ENCODE results near the gene SNHG17.
A peak's percentile ranks its signal among the peaks of the same experiment; 100 is the strongest.

Gene SNHG17

DNA sequence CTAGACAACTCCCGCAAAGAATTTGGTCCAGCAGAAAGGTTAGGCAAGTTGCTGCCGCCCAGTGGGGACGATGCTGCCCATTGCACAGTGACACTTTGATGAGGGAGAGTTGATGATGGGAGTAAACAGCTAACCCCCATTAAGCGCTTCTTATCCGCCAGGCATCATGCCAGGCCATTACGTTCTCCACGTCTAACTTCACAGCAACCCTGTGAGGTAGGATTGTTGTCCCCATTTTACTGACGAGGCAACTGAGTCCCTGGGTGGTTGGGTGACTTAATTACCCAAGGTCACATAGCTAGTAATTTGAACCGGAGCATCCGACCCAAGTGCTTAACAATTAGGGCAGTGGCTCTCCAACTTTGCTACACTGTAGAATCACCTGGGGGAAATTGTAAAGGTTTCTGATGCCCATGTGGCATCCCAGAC is 38.3 kb upstream of the SNHG17 start:
- Histone ChIP-seq H3K79me2 (ENCODE audit: insufficient read depth, low read length) (peaks cover 55% of the 10 kb centered on the region), H3K9me3 (ENCODE audit: insufficient read depth, low read length, severe bottlenecking) (no peaks in the 10 kb centered on the region), H3K36me3 (ENCODE audit: insufficient read depth, low read length) (no peaks in the 10 kb centered on the region), H3K4me3 (ENCODE audit: low read depth in 1 of 2, low read length in 2 of 2) (peak overlapping the region; percentile 54 to 69), H3K4me2 (ENCODE audit: insufficient read depth, low read length) (peak overlapping the region; percentile 95), H3K9ac (ENCODE audit: low read depth, low read length) (peak overlapping the region; percentile 67), H3K27me3 (ENCODE audit: insufficient read depth, low read length, poor library complexity) (no peaks in the 10 kb centered on the region), H4K20me1 (ENCODE audit: insufficient read depth, low read length) (peaks cover 38% of the 10 kb centered on the region), H3K27ac (ENCODE audit: low read length) (peak overlapping the region; percentile 57), H2AFZ (ENCODE audit: low read depth, low read length) (peak overlapping the region; percentile 74), H3K4me1 (ENCODE audit: insufficient read depth, low read length) (peaks cover 35% of the 10 kb centered on the region)
- no peak for DNase-seq
- TF ChIP-seq, protein P1, sequence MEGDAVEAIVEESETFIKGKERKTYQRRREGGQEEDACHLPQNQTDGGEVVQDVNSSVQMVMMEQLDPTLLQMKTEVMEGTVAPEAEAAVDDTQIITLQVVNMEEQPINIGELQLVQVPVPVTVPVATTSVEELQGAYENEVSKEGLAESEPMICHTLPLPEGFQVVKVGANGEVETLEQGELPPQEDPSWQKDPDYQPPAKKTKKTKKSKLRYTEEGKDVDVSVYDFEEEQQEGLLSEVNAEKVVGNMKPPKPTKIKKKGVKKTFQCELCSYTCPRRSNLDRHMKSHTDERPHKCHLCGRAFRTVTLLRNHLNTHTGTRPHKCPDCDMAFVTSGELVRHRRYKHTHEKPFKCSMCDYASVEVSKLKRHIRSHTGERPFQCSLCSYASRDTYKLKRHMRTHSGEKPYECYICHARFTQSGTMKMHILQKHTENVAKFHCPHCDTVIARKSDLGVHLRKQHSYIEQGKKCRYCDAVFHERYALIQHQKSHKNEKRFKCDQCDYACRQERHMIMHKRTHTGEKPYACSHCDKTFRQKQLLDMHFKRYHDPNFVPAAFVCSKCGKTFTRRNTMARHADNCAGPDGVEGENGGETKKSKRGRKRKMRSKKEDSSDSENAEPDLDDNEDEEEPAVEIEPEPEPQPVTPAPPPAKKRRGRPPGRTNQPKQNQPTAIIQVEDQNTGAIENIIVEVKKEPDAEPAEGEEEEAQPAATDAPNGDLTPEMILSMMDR (IDR thresholded peaks at IDR 0.05; ENCODE audit: borderline replicate concordance, extremely low read depth, low read length, poor library complexity, severe bottlenecking), result no peak
- no peak for TF ChIP-seq EZH2 (IDR thresholded peaks at IDR 0.05; ENCODE audit: borderline replicate concordance, low read depth, low read length, severe bottlenecking)
- ATAC-seq (ENCODE audit: insufficient read depth, low read depth), result no peak

DNA sequence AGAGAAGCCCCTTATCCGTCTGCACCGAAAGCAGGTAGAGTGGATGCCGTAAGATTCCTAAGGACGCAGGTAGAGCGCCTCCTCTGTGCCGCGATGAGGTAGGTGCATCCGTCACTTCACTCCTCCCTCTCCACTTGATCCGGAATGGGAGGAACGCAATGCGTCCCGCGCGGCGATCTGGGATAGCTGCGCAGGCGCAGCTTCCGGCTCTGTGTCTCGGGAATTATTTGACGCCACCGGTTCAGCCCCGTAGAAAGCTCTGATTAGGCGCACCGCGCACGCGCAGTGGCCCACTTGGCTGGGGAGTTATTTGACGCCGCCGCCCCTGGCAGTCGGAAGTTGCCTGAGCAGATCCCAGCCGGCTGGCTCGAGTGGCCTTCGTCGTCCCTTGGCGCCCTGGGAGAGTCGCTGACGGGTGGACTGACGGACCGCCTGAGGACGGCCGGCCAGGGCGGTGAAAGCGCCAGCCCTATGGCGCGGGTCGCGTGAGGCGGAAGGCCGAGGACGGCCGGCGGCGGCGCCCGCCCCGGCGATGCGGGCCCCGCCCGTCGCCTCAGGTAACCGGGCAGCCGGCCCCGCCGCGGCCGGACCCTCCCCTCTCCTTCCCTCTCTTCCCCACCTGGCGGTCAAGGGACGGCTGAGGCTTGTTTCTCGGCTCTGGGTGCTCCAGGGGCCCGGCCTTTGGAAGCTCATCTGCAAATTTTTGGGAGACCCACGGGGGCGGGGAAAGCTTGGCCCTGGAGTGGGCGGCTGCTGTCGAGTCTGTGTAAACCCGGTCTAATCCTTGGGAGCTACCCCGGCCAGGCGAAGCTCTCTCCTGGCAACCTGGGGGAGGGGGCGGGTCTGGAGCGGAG is 37.6 kb upstream of the SNHG17 start, which contains the start of gene RALGAPB:
TSS of gene RALGAPB (plus strand) at position 331 of the 854 bp plus-strand sequence. CDS start 15,590 bp downstream, outside the sequence.
- Histone ChIP-seq H3K9me3 (ENCODE audit: insufficient read depth, low read length, severe bottlenecking) (no peaks in the 10 kb centered on the region), H2AFZ (ENCODE audit: low read depth, low read length) (peak within 1 kb of the TSS; percentile 96), H3K27me3 (ENCODE audit: insufficient read depth, low read length, poor library complexity) (no peaks in the 10 kb centered on the region), H3K27ac (ENCODE audit: low read length) (peak within 1 kb of the TSS; percentile 57), H3K4me2 (ENCODE audit: insufficient read depth, low read length) (peak within 1 kb of the TSS; percentile 95), H3K4me1 (ENCODE audit: insufficient read depth, low read length) (peaks cover 35% of the 10 kb centered on the region), H3K4me3 (ENCODE audit: low read depth in 1 of 2, low read length in 2 of 2) (peak within 1 kb of the TSS; percentile 54 to 69), H3K9ac (ENCODE audit: low read depth, low read length) (peak within 1 kb of the TSS; percentile 67), H3K36me3 (ENCODE audit: insufficient read depth, low read length) (no peaks in the 10 kb centered on the region), H3K79me2 (ENCODE audit: insufficient read depth, low read length) (peaks cover 49% of the 10 kb centered on the region), H4K20me1 (ENCODE audit: insufficient read depth, low read length) (peaks cover 35% of the 10 kb centered on the region)
- DNase-seq (peak; percentile 99), ATAC-seq (ENCODE audit: insufficient read depth, low read depth) (peak; percentile 95)
- TF ChIP-seq EZH2 (IDR thresholded peaks at IDR 0.05; ENCODE audit: borderline replicate concordance, low read depth, low read length, severe bottlenecking), result no peak
- TF ChIP-seq, protein P1 (IDR thresholded peaks at IDR 0.05; ENCODE audit: borderline replicate concordance, extremely low read depth, low read length, poor library complexity, severe bottlenecking), result peak; percentile 67

DNA sequence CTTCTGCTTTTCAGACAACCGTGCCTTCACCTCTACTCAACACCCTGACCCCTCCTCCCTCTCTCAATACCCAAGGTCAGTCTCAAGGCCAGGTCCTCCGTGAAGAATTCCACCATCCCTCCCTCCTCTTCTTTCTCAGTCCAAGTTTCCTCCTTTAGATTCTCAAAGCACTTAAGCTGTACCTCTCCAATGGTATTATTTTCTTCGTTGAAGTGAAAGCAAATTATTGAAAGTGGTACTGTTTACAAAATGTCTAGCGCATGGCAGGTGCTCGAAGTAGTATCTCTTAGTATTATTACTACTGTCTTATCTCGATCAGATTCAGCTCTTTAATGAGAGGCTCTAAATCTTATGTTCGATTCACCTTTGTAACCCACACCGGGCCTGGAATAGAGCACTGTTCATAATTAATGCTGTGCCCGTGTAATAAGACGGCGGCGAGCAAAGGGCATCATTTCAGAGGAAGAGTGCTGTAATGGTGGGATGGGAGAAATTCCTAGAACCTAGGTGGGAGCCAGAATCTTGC is 36.9 kb upstream of the SNHG17 start:
- H3K9me3 ChIP-seq (ENCODE audit: insufficient read depth, low read length, severe bottlenecking), result no peaks in the 10 kb centered on the region
- H3K9ac ChIP-seq (ENCODE audit: low read depth, low read length), result peak overlapping the region; percentile 67
- peak overlapping the region; percentile 43 for H3K27ac ChIP-seq (ENCODE audit: low read length)
- peak overlapping the region; percentile 24 to 69; a peak in 3 of 4 replicates for H3K4me3 ChIP-seq (ENCODE audit: low read depth in 1 of 2, low read length in 2 of 2)
- no peak for ATAC-seq (ENCODE audit: insufficient read depth, low read depth)
- peaks cover 29% of the 10 kb centered on the region for H4K20me1 ChIP-seq (ENCODE audit: insufficient read depth, low read length)
- no peak for DNase-seq
- no peaks in the 10 kb centered on the region for H3K27me3 ChIP-seq (ENCODE audit: insufficient read depth, low read length, poor library complexity)
- TF ChIP-seq, protein P1 (IDR thresholded peaks at IDR 0.05; ENCODE audit: borderline replicate concordance, extremely low read depth, low read length, poor library complexity, severe bottlenecking), result no peak
- no peak for TF ChIP-seq EZH2 (IDR thresholded peaks at IDR 0.05; ENCODE audit: borderline replicate concordance, low read depth, low read length, severe bottlenecking)
- H3K4me1 ChIP-seq (ENCODE audit: insufficient read depth, low read length), result peaks cover 35% of the 10 kb centered on the region
- peaks cover 43% of the 10 kb centered on the region for H3K79me2 ChIP-seq (ENCODE audit: insufficient read depth, low read length)
- H3K4me2 ChIP-seq (ENCODE audit: insufficient read depth, low read length), result peak overlapping the region; percentile 82
- no peaks in the 10 kb centered on the region for H3K36me3 ChIP-seq (ENCODE audit: insufficient read depth, low read length)
- peak overlapping the region; percentile 96 for H2AFZ ChIP-seq (ENCODE audit: low read depth, low read length)

Measured in DND-41 (cell line).